Stimulated activated CD8-positive, alpha-beta memory T cell treated with anti-CD3 and anti-CD28 coated beads, Interleukin-15, amount 100 ng/mL, for 48 hours (primary cell): Measurements from ENCODE around the gene VTI1A.
"Not testable (repeated sequence)": the region's sequence is repeated elsewhere in the genome, so short reads cannot be mapped to it uniquely, and the experiment has no call there.

Experiments used
- DNase-seq, 2 donors: peaks; one replicate each; pipeline ENCODE4 v3.0.0-alpha.2; 2020; ENCODE audit warnings: low read depth in 2 of 2

VTI1A gene

GRCh38 chr10:112587729-112588128, 140.7 kb downstream of the VTI1A start:
- DNase-seq = no peak

- no peak for DNase-seq
Observed at GRCh38 chr10:112588225-112588990, 141.4 kb downstream of the VTI1A start.

DNA sequence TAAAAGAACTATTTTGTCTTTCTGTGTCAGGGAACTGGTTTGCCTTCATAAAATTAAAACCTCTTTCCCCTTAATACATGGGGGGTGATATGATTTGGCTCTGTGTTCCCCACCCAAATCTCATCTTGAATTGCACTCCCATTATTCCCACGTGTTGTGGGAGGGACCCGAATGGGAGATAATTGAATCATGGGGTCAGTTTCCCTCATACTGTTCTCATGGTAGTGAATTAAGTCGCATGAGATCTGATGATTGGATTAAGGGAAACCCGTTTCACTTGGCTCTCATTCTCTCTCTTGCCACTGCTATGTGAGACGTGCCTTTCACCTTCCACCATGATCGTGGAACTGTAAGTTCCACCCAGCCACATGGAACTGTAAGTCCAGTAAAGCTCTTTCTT, 142.1 kb downstream of the VTI1A start:
- no peak for DNase-seq

DNA sequence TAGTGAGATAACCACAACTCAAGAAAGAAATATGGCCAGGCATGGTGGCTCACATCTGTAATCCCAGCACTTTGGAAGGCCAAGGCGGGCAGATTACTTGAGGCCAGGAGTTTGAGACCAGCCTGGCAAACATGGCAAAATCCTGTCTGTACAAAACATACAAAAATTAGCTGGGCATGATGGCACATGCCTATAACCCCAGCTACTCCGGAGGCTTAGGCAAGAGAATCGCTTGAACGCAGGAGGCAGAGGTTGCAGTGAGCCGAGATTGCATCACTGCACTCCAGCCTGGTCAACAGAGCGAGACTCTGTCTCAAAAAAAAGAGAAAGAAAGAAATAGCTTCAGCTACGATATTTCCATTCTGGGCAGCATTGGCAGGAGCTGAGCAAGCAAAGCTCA, 143.8 kb downstream of the VTI1A start:
- DNase-seq = not testable (repeated sequence)

DNA sequence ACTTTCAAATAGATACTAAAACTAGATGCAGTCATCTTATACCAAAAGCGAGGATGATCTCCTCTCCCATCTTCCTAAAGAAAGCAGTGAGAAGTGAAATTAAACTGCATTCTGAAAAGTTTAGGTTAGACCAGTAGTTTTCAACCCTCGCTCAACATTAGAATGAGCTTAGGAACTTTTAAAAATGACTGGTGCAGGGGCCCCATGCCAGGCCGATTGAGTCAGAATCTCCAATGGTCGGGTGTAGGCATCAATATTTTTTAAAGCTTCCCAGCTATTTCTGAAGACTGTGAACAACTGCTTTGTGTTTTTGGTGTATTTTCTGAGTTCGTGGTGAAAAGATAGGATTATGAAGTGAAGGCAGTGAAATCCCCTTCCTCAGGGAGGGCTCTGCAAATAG, 146.0 kb downstream of the VTI1A start:
- no peak for DNase-seq

DNA sequence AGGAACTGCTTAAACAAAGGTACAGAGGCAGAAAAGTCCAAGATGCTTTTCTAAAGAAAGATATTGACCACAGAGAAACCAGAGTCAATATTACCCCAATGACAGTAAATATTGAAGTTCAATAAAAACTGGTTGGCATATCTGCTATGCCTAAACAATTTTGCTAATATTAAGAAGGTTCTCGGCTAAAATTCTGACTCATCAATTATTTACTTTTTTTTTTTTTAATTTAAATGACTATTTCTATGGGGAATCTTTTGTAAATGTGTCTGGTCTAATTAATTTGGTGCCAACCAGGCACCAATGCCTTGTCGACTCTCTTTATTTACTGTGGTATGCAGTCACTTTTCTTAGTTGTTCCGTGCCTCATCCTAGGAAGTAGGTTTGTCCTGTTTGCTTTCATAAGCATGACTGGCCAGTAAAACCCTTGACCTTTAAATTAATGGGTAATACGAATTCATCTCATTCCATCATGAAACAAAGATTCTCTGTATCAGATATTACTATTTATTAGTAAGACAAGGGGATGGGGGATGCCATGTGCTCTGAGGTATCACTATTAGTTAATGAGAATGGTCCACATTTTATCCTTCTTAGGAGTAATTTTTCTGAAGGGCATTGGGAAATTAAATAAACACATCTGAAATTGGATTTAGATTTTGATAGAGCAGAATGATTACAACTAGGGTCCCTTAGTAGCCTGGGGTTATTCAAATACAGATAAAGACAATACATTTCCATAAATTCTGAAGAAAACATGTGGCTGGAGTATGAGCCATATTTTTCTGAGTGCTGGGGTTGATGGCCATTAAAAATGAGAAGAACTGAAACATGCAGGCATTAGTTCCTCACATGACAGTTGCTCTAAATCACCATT, 154.4 kb downstream of the VTI1A start:
- no peak for DNase-seq

- no peak for DNase-seq
Observed at GRCh38 chr10:112603062-112603461, 156.0 kb downstream of the VTI1A start.

GRCh38 chr10:112605063-112605462, 158.0 kb downstream of the VTI1A start:
- DNase-seq = no peak

- DNase-seq = no peak
Observed at GRCh38 chr10:112607506-112607905, 160.5 kb downstream of the VTI1A start.

- DNase-seq = no peak
Observed at GRCh38 chr10:112613620-112614019, 166.6 kb downstream of the VTI1A start.

- DNase-seq = no peak
Observed at GRCh38 chr10:112614072-112614471, 167.1 kb downstream of the VTI1A start.

GRCh38 chr10:112614586-112614985, 167.6 kb downstream of the VTI1A start:
- no peak for DNase-seq

DNA sequence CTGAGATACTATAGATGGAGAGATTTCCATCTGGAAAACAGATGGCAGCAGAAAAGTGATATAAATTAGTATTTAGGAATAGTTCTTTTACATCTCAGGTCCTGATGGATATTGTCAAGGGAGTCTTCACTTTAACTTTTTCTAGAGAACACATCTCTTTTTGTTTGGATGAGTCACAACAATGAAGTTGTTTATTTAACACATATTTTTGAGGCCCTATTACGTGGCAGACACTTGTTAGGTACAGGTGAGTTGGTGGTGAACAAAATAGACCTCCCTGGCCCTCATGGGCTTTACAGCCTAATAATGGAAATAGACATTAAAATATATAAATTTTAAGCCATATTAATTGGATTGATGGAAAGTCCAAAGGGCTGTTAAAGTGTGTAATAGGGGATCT, 168.3 kb downstream of the VTI1A start:
- no peak for DNase-seq

DNA sequence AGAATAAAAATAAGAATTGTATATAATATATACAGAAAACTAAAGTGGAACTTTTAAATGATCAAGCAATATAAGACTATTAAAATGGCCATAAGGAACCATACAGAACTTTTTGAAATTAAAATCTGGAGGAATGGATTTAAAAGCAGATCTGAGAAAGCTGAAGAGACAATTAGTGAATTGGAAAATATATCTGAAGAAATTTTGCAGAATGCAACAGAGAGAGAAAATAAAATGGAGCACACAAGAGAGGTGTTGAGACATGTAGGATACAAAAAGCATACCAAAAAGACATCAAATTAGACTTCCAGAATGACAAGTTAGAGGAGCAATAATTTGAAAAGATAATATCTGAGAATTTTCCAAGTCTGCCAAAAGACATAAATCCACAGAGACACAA, 169.6 kb downstream of the VTI1A start:
- no peak for DNase-seq

DNA sequence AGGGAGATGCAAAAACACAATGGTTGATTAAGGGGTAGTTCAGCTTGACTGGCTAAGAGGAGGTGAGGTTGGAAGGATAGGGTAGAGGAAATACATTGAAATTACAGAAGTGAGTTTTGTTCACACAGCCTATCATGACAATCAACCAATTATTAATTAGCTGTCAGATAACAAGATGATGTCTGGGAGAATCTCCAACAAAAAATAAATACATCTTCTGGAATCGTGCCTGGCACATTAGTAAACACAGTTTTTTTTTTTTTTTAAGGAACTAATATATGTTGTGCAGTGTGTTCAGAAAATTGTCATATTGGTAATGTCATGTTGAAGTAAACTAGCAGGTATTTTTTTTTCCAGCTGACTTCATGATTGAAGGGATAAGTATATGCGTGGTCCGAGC, 171.8 kb downstream of the VTI1A start:
- DNase-seq = no peak

- DNase-seq = no peak
Observed at GRCh38 chr10:112619556-112619955, 172.5 kb downstream of the VTI1A start.

GRCh38 chr10:112622786-112623185, 175.8 kb downstream of the VTI1A start:
- no peak for DNase-seq

DNA sequence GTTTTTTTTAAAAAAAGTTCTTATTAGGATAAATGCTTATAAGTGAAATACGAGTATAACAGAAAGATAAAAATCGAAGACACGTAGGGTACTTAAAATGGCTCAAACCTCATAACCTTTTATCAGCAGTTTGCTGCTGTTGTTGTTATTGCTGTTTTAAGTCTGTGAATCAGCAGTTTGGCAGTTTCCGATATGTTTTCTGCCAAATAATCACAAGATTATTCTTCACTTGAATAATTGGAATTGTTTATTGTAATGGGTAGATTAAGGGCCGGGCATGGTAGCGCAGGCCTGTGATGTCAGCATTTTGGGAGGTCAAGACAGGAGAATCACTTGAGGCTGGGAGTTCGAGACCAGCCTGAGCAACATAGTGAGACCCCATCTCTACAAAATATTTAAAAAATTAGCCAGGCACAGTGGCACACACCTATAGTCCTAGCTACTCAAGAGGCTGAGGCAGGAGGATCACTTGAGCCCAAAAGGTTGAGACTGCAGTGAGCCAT, 177.6 kb downstream of the VTI1A start:
- DNase-seq = no peak

- DNase-seq = no peak
Observed at GRCh38 chr10:112628951-112629609, 182.1 kb downstream of the VTI1A start.

DNA sequence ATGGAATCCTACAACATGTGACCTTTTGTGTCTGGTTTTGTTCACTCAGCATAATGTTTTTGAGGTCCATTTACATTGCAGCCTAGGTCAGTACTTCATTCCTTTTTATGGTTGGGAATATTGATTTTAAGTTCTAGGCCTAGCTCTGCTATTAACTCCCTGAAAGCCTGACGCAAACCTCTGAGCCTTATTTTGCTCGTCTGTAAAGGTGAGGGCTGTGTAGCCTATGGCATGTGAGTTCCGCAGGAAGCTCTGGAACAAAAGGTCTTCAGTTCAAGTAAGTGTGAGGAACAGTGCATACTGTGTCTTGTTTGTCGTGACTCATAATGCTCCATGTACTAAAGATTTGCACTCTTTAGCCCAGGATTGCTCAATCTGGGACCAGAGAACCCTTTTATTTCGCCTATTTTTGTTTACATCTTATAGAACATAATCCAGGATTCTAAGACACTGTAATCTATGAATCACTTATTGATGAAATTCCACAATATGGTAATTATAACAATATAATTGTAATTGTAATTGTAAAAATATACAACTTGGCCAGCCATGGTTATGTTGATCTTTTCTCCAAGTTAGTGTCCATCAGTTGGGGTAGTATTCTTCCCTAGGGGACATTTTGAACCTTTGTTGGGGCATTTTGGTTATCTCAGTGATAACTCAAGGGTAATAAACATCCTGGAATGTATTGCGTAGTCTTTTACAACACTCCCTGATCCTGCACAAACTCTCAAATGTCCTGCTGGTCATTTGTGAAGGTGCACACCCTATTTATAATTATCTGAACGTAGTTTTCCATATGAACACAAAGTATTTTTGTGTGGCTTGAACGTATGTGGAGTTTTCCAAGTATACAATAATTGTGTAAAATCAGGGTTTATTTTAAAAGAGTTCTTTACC, 184.7 kb downstream of the VTI1A start:
- no peak for DNase-seq

GRCh38 chr10:112634096-112634830, 187.2 kb downstream of the VTI1A start:
- no peak for DNase-seq
